GM03348 (cell line): Measurements from ENCODE around the gene IP6K1.
A peak's percentile ranks its signal among the peaks of the same experiment; 100 is the strongest.
"Not testable (repeated sequence)": the region's sequence is repeated elsewhere in the genome, so short reads cannot be mapped to it uniquely, and the experiment has no call there.

Experiments used
- DNase-seq: peaks from one replicate; pipeline ENCODE4 v3.0.0; 2012; ENCODE audit warnings: low spot score

Gene IP6K1

GRCh38 chr3:49711489-49711888 lies 74.9 kb downstream of the IP6K1 start:
- no peak for DNase-seq

DNA sequence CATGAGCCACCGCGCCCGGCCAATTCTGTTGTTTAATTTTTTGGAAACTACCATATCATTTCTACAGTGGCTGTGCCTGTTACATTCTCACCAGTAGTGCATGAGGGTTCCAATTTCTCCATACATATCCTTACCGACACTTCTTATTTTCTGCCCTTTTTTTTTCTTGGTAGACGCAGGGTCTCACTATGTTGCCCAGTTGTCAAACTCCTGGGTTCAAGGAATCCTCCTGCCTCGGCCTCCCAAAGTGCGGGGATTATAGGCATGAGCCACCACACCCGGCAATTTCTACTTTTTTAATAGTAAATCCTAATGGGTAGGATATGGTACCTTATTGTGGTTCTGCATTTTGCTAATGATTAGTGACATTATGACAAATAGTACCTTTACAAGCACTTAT lies 76.5 kb downstream of the IP6K1 start:
- DNase-seq, result no peak

DNA sequence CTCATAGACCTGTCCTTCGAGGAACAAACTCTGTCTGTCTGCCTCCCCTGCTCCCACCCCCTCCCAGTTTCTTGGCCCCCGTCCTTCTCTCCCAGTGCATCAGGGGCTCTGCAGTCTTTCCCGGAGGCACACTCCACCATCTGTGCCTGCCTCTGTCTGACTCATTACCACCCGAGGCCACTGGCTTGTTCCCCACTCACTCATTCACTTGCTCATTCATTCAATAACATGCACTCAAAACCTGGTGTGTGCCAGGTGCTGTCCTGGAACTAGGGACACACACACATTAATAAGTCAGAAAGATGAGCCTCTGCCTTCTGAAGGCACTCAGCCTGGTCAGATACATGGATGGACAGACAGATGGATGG lies 79.2 kb downstream of the IP6K1 start:
- DNase-seq, result no peak

DNA sequence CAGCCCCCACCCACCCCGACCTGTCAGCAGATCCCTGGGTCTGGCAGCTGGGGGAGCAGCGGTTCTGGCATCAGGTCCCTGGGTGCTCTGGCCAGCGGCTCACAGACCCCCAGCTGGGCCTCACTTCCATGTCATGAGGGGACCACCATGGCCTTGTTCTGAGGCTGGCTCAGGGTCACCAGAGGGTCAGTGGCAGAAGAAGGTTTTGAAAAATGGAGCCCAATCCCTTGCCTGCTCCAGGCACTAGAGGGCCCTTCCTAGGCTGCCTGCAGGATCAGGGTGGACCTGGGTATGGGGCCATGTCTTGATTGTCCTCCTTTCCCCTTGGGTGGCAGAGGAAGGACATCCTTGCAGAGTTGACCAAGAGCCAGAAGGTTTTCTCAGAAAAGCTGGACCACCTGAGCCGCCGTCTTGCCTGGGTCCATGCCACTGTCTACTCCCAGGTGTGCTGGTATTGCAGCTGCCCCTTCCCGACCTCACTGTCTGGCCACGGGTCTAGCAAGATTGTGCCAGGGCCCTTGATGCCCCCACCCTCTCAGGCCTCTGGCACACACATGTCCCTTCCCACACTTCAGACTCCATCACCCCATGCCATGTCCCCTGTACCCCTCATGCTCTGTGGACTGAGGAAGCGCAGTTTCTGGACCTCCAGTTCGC lies 79.8 kb downstream of the IP6K1 start:
- no peak for DNase-seq

DNA sequence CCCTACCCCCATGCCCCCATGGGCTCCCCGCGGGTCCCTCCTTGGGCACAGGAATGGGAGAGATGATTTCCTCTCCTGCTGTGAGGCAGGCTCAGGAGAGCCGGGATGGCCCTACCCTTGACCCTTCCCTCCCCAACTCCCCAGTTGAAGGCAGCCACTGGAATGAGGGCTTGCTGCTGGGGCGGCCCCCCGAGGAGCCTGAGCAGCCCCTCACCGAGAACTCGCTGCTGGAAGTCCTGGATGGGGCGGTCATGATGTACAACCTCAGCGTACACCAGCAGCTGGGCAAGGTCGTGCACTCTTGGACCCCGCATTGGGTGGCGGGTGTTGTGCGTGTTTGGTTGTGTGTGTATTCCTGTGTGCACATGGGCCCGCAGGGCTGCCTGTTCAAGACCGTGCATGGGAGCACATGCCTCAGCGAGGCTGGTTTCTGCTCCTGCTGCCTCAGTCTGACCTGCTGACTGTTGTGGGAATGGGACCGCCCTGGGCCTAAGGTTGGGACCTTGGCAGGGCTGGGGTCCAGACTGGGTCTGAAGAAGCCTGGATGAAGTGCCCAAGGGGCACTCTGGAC lies 80.9 kb downstream of the IP6K1 start:
- DNase-seq, result no peak

DNA sequence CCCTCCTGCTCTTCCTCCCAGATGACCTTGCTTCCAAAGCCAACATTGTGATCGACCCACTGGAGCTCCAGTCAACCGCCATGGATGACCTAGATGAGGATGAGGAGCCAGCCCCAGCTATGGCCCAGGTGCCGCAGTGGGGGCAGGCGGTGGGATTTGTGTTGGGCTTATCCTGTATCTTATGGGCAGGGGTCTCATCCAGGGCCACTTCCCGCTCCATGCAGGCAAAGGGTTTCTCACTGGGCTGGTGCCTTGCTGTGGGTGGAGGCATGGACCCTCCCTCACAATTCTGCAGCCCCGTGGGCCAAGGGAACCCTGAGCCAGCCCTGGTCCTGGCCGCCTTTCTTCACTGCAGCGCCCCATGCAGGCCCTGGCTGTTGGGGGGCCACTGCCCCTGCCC lies 81.7 kb downstream of the IP6K1 start:
- DNase-seq, result no peak

- DNase-seq, result no peak
Measured at GRCh38 chr3:49703956-49704355, 82.4 kb downstream of the IP6K1 start.

DNA sequence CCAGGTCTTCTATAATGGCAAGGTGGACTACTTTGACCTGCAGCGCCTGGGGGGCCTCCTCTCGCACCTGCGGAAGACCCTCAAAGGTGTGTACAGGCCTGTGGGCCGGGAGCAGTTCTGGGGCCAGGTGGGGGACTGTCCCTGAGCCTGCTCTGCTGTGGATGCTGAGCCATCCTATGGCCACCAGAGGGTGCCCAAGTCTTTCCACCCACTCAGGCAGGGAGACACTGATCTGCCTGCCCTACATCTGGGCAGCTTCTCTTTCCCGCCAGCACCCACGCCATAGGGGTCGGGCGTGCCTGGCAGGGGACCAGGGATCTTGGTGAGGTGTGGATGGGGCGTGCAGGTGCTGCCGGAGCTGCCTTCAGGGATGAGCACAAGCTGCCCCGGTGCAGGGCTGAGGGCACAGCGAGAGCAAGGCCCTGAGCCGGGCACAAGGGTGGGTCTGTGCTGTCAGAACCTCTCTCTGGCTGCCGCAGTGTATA lies 82.9 kb downstream of the IP6K1 start:
- DNase-seq, result peak; percentile 92

DNA sequence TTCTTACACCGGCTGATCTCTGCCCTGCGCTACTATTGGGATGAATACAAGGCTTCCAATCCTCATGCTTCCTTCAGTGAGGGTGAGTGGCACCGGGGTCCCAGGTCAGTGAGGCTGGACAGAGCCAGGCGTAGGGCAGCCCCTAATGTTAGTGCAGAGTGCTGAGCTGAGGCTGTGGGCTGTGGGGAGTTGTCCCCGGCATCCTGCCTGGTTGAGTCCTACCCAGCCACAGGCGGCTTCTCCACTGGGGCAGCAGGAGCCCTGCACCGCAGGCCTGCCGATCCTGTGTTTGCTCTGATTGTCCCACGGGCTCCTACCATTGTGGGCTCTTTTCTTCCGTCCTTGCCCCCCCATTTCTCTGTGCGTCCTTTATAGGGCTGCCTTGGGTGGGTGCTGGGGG lies 83.7 kb downstream of the IP6K1 start:
- DNase-seq, result no peak

- DNase-seq, result peak; percentile 52
Measured at GRCh38 chr3:49701388-49702077, 84.8 kb downstream of the IP6K1 start.

DNA sequence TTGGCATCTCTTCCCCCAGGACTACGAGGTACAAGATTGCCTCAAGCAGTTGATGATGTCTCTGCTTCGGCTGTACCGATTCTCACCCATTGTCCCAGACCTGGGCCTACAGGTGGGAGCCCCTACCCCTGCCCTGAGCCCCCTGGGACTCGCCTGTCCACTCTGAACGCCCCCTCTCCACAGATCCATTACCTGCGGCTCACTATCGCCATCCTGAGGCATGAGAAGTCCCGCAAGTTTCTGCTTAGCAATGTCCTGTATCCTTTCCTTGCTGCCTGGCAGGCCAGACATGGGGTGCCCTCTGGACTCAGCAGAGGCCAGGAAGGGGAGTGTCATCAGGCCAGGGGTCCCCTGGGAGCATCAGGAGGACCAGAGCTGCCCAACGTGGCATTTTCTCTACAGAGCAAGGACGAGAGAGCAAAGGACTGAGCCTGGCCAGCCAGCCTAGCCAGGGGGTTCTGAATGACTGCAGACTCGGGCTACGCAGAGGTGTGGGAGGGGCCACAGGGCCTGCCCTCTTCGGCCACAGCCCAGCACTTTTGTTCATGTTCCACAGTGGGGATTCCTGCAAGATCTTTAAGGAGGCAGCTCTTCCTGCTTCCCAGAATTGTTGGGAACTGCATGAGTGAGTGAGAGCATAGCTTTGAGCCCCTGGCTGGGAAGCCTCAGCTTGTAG lies 85.8 kb downstream of the IP6K1 start:
- no peak for DNase-seq

DNA sequence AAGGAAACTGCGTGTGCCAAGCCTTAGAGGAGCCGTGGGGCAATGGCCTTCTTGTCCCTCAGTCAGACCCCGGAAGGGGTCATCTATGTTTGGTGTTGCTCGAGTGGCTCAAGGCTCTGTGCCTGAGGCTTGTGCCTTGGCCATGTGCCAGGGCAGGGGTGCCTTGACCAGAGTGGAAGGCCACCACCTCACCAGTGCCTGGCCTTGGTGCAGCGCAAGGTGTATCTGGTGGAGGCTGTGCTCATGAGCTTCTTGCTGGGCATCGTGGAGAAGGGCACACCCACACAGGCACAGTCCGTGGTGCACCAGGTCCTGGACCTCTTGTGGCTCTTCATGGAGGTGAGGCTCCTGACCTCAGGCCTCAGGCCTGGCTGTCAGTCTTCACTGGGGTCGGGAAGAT lies 86.3 kb downstream of the IP6K1 start:
- DNase-seq, result no peak

DNA sequence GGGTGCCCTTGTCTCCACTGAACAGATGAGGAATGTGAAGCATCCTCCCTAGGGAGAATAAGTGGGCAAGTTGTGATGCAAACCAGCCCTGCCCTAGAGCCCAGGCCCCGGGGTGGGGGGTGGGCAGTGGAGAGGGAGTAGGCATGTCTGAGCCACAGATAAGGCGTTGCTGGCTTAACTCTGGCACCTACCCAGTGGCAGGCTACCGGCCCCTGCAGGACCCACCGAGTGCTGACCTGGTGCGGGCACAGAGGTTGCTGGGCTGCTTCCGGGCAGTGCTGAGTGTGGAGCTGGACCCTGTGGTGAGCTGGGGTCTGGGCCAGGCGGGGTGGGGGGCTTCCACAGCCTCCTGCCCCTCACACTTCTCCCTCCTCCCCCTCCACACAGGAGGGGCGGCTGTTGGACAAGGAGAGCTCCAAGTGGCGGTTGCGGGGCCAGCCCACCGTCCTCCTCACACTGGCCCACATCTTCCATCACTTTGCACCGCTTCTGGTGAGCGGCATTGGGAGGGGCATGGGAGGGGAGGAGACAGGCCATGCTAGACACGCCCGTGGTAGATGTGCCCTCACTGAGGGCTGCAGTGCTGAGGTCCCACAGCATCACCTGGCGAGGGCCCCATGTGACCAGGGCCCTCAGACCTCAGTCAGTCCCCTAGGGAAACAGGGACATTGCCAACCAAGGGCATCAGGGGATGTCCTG lies 86.9 kb downstream of the IP6K1 start:
- peak; percentile 76 for DNase-seq

DNA sequence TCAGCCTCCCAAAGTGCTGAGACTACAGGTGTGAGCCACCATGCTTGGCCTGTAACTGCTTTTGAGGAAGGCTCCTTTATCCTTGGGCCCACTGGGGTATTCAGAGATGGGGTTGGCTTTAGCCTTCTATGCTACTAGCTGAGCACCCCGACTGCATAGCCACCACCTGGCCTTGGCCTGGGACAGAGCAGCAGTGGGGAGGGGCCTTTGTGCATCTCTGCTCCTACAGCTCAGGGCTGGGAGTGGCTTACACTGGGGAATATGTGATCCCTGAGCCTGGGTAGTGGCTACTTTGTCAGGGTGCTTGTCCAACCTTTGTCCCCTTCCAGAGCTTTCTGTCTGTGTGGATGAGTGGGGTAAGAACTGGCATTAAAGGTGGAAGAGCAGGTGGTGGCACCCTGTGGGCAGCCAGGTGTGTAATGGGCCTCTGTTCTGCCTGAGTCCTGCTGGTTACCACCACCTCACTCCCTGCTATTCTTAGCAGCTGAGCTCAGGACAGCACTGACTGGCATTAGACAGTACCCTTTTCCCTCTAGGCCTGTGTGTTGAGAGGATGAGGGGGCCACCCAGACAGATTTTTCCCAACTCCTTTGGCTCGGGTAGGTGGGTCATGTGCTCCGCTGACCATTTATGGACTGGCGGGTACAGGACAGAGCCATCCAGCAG lies 90.9 kb downstream of the IP6K1 start:
- not testable (repeated sequence) for DNase-seq

GRCh38 chr3:49694409-49695070 lies 91.8 kb downstream of the IP6K1 start:
- DNase-seq, result not testable (repeated sequence)

- DNase-seq, result not testable (repeated sequence)
Measured at GRCh38 chr3:49691481-49691880, 94.9 kb downstream of the IP6K1 start.

DNA sequence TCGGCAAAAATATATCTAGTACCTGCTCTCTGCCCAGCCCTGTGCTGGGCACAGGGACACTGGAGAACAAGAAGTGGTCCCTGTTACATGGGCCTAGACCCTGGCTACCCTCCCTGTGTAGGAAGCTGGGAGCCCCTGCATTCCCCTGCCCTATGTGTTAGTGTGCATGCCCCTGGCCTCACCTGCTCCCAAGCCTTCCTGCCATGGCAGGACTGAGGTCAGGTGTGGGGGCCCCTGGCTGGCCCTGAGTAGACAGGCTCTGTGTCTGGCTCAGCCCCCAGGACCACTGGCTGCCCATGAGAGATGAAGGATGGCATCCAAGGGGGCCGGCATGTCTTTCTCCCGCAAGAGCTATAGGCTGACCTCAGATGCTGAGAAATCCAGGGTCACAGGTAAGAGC lies 95.5 kb downstream of the IP6K1 start:
- DNase-seq, result not testable (repeated sequence)

- DNase-seq, result not testable (repeated sequence)
Measured at GRCh38 chr3:49689908-49690624, 96.3 kb downstream of the IP6K1 start.

- DNase-seq, result peak; percentile 95
Measured at GRCh38 chr3:49689046-49689907, 97.1 kb downstream of the IP6K1 start, which contains the start of the genes MST1 and RNF123. TSS of gene MST1 (minus strand) at chr3:49689474. CDS start at chr3:49688691, 783 bp downstream. TSS of gene RNF123 (plus strand) at chr3:49689557. CDS start at chr3:49691166, 1,609 bp downstream.
